NCI-H345 (cell line): ENCODE data around the gene SERHL2.
"Not testable (repeated sequence)": the region's sequence is repeated elsewhere in the genome, so short reads cannot be mapped to it uniquely, and the experiment has no call there.

ENCODE experiments used
- DNase-seq: peaks from one replicate; lab custom pipeline; 2025; lab: John Stamatoyannopoulos, UW

SERHL2 gene, protein sequence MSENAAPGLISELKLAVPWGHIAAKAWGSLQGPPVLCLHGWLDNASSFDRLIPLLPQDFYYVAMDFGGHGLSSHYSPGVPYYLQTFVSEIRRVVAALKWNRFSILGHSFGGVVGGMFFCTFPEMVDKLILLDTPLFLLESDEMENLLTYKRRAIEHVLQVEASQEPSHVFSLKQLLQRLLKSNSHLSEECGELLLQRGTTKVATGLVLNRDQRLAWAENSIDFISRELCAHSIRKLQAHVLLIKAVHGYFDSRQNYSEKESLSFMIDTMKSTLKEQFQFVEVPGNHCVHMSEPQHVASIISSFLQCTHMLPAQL

DNA sequence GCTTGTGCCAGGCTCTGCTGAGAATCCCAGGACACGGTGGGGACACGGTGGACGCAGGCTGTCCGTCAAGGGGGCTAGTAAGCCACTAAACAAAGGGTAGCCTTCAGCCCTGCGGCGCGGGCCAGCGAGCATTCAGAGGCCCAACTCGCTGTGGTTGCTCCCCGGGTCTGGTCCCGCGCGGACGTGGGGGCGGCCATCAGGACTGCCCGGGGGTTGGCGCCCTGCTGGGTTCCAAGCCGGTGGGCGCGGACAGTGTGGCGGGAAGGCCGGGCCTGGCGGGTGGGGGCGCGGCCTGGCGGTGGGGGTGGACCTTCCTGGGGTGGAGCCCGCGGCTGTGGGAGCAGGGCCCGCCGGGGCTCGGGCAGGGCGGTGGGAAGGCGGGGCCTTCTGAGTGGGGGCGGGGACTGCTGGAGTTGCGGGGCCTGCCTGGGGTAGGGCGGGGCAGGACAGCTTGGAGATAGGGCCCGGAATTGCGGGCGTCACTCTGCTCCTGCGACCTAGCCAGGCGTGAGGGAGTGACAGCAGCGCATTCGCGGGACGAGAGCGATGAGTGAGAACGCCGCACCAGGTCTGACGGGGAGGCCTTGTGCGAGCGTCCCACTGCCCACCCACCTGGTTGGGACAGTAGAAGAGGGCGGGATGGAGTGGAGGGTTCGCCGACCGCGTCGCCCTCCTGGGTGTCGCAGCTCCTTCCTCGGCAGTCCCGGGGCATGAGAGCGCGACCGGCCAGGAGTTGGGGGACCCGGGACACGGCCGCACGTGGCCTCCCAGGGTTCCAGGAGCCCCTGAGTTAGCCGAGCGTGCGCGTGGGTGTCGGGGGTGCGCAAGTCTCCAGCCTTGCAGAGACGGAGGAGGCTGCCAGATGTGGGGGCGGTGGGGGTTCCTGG, at the start of gene SERHL2:
Gene SERHL2 (plus strand): TSS at position 482 of the 887 bp plus-strand sequence. CDS start 65 bp downstream, at position 547.
- peak; percentile 84 for DNase-seq

DNA sequence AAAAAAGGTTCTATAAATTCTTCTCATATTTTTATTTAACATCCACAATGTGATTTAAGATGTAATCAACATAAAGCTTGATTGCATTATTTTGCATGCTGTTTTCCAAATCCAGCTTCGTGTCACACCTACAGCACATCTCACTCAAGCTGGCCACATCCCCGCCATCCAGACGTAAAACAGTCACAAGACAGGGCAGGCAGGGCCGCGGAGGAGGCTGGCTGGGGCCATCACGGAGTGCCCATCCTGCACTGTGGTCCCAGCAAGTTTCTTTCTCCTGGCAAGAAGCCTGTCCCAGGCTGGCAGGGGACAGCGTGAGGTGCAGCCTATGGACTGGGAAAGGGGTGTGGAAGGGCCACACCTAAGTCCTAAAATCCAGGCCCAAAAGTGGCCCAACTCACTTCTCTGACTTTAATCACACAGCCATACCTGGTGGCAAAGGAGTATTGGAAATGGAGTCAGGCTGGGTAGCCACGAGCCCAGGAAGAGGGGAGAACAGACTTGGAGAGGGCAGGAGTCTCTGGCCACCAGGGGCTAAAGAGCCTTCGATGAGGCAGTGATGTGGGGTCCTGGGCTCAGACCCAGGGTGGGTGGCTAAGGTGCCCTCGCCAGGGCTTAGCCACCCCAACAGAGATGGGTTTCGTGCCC, 45.3 kb upstream of the SERHL2 start:
- DNase-seq: not testable (repeated sequence)

DNA sequence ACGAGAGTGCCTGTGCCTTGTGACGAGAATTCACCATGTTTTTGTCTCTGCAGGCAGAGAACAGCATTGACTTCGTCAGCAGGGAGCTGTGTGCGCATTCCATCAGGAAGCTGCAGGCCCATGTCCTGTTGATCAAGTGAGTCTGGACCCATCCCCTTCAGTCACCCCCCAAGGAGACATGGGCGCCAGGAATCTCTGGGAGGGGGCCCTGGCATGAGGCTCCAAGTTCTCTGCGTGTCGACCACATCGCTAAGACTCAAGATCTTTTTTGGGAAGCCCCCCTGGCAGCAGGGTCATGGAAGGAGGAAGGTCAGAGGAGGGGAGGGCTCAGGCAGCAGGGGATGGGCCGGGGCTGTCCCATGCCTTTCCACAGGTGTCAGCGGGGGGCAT, 44.8 kb upstream of the SERHL2 start:
- DNase-seq: not testable (repeated sequence)

DNA sequence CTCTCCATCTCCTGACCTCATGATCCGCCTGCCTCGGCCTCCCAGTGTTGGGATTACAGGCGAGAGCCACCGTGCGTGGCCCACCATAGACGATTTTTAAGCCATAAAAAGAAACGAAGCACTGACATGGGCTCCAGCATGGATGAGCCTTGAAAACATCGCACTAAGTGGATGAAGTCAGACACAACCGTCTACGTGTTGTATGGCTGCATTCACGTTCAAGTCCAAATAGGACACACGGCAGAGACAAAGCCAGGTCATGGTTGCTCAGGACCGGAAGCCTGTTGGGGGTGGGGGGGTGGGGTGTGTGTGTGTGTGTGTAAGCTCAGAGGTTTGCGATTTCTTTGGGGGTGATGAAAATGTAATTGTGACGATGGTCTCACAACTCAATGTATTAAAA, 44.2 kb upstream of the SERHL2 start:
- no peak for DNase-seq

DNA sequence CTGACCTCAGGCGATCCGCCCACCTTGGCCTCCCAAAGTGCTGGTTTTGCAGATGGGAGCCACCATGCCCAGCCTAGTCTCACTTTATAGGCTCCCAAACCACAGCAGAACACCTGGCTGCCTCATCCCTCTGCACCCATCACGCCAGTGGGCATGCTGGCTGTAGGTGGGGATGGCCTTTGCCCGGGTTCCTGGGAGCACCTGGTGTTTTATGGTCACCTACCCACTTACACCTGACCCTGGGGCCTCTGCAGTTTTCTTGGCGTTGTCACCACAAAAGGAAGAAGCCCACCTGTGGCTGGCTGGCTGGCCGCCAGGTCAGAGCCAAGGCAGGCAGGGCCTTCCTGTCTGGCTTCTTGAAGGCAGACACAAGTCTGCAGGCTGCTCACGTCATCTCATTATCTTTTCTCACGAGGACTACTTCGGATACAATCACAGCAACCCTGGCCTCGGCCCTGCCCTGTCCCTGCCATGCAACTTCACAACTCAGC, 42.3 kb upstream of the SERHL2 start:
- no peak for DNase-seq

DNA sequence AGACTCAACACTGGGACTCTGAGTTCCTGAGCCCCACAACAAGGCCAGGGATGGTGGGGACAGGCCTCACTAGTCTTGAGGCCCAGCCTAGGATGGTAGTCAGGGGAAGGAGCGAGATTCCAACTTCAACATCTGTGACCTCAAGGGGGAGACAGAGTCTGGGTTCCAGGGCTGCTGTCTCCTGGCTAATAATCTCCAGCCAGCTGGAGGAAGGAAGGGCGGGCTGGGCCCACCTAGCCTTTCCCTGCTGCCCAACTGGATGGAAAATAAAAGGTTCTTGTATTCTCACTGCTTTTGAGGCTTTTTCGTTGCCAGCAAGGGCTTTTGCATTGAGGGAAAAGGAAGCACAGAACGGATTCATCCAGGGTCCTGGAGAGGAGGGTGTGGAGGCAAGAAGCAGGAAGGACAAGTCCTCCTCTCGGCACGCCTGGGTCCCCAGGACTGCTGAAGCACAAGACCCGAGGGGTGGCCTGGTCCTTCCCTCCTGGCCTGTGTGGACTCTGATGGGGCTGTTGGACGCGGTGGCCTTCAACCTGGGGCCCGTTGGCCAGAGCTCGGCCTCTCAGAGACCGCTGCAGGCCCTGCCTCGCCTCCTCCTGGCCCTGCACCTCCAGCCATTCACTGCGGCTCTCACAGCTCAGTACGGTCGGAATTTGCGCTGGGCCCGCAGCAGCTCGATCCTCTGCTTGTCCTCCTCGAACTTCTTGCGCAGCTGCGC, 41.3 kb upstream of the SERHL2 start:
- not testable (repeated sequence) for DNase-seq

DNA sequence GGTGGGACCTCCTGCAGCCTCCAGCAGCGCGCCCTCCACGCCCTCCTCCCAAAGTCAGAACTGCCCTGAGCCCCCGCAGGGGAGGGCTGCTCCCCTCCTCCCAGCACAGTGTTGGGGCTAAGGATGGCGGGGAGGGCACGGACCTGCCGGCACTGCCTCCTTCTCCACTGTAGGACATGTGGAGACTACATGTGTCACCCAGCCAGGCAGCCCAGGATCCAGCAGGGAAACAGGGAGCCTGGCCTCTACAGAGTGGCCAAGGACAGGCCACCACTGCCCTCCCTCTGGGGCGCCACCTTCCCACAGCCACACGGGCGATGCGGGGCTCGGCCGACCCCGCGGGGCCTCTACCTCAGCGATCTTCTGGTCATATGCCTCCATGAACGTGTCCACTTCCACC, 39.4 kb upstream of the SERHL2 start:
- DNase-seq: not testable (repeated sequence)

DNA sequence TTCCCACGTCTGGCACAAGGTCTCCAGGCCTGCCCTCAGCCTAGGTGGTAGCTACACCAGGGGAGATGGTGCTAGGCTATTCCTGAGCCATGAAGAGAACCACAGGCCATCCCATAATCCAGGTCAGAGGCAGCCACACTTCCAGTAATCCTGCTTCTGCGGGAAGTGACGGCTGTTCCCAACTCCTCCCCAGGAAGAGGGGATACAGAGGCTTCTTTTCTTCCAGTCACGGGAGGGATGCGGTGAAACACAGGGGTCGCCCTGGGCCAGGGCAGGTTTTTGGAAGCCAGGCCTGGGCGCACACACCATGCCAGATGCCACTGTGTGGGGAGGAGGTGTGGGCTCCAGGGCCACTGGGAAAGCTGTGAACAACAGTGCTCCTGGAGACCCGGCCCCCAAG, 38.5 kb upstream of the SERHL2 start:
- DNase-seq: not testable (repeated sequence)

DNA sequence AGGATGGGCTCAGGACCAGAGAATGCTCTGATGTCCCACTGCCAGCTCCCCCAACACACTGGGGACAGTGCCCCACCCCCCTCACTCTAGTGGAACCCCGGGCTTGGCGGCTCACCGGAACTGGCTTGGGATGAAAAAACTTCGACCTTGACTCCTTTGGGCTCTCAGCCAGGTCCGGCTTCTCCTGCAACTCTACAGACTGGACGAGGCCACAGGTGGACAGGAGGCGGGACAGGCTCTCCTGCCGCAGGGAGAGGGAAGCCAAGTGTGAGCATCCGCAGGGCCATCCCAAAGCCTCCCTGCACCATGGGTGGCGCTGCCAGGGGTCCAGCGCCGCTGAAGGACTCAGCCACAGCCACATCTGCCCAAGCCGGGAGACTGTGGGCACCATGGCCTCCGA, 37.9 kb upstream of the SERHL2 start:
- DNase-seq: no peak

DNA sequence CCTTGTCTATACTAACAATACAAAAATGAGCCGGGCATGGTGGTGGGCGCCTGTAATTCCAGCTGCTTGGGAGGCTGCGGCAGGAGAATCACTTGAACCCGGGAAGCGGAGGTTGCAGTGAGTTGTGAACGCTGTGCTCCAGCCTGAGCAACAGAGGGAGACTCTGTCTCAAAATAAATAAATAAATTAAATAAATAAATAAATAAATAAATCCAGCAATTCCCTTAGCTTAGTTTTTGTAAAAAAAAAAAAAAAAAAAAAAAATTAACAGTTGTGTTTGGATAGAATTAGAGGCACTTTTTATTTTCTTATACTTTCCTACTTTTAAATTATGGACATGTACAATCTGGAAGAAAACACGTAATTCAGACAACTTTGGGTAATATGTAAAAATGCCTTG, 36.7 kb upstream of the SERHL2 start:
- not testable (repeated sequence) for DNase-seq

DNA sequence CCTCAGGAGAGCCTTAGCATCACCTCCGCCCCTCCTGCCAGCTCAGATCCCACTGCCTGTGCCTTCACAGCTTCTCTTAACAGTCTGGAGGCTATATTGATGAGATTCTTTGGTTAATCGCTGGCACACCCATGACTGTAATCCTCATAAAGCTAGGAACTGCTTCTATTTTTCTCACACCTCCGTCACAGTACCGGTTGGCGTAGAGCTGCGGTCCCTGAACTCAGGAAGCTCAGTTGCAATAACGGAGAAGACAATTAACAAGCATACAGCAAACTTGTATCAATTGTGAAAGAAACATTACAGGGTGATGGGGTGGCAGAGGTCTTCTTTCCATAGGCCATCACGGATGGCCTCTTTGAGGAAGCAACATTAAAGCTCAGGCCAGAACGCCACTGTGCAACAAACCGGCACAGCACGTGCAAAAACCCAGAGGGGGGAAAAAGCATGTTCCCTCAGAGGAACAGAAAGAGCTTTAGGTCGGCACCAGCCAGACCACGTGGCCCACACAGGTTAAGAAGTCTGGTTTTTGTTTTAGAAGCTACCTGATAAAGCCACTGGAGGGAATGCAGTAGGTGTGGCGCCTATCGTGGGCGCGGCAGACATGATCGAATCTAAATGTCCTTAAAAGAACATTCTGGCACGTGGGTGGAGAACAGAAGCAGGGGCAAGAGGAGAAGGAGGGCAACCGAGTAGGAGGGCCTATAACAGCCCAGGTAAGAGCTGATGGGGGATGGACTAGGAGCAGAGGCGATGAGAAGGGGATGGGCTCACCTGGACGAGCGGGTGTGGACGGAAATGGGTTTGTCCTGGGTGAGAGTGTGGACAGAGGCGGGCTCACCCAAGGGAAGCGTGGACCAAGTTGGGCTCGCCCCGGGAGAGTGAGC, 34.9 kb upstream of the SERHL2 start:
- not testable (repeated sequence) for DNase-seq

DNA sequence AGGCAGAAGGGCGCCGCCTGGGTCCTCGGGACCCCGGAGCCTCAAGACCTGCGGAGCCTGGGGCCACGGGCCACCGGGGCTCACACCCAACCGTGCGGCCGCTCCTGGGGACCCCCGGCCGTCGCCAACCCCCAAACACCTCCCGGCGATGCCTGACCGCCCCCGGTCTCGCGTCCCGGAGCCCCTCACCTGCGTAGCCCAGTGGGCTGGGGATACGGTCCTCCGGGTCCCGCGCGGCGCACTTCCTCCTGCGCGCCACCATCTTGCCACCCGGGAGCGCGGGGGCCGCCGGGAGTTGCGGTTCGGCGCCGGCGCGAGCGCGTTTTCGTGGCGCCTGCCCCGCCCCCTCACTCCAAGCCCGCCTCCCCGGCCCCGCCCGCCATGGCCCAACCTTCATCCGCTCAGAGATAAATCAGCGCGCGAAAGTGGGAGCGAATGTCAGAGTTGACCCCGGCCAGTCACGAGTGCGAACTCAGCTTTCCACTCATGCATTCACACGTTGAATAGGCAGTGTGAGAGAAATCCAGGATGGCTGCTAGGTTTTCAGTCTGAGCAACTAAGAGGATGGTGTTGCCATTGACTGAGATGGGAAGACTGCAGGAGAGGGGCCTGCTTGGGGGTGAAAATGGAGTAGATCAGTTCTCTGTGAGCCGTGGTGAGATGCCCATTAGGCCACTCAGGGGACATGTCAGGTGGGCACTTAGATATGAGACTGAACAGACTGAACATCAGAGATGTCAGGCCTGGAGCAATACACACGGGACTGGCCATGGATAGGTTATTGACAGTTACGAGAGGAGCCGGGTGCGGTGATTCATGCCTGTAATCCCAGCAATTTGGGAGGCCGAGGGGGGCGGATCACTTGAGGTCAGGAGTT, 34.0 kb upstream of the SERHL2 start, which contains the start of gene RRP7A:
Gene RRP7A (minus strand): TSS at position 272 of the 877 bp plus-strand sequence. CDS start 10 bp downstream, at position 262.
- DNase-seq: peak; percentile 65

DNA sequence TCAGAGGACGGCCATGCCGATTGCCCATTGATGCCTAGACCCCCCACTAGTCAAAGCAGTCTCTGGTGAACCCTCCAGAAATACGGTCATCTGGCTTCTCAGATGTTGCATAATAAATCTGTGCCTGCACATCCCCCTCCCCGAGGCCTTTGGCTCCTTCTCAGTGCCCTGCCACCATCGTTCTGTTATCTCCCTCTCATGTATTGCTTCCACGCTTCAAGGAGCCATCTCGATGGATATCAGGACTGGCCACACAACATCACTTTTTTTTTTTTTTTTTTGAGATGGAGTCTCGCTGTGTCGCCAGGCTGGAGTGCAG, 32.6 kb upstream of the SERHL2 start:
- DNase-seq: no peak

DNA sequence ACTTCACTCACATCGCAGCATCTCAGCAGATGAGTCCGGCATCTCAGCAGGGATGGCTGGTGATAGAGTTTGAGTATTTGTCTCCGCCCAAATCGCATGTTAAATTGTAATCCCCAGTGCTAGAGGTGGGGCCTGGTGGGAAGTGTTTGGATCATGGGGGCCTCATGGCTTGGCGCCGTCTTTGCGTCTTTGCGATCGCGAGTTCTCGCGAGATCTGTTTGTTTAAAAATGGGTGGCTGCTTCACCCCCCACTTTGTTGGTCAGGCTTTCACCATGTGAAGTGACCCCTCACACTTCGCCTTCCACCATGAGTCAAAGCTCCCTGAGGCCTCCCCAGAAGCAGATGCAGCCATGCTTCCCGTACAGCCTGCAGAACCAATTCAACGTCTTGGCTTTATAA, 31.2 kb upstream of the SERHL2 start:
- DNase-seq: no peak

DNA sequence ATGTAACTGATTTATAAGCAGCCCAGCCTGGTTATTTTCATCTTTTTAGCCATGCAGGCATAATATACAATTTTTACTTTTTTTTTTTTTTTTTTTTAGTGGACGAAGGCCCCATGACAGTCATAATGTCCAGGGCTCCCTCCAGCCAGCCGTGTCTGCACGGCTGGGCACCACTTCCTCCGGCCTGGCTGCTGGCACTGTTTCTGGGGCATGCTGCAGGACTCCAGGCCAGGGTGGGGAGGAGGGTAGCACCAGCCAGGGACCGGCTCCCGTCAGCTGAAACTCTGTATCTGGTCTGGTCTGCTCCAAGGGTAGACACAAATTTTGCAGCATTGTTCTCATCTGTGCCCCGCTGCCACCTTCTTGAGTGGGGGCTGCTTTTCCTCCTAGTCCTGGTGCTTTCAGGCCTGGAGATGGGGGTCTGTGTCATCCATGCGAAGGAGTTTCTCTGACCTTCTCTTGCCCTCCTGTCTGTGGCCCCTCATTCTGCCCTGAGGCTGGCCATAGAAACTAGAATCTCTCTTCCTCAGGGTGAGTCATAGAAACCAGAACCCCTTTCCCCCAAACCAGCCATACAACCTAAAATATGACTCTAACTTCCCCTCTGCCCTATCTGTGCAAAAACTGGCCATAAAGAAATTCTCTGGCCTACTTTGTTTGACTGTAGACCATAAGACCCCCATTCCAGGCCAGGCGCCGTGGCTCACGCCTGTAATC, 25.0 kb upstream of the SERHL2 start:
- DNase-seq: no peak

DNA sequence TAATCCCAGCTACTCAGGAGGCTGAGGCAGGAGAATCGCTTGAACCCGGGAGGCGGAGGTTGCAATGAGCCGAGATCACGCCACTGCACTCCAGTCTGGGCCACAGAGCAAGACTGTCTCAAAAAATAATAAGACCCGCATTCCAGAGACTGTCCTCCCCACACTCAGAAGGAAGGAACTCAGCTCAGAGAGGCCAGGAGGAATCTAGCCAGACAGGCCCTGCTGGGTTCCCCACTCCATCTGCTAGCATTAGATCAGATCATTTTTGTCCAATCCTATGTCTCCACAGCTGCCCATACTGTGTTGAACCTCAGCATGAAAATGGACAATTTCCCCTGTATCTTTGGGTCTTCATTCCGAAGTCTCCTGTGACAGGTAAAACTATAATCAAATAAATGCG, 24.3 kb upstream of the SERHL2 start:
- DNase-seq: not testable (repeated sequence)

DNA sequence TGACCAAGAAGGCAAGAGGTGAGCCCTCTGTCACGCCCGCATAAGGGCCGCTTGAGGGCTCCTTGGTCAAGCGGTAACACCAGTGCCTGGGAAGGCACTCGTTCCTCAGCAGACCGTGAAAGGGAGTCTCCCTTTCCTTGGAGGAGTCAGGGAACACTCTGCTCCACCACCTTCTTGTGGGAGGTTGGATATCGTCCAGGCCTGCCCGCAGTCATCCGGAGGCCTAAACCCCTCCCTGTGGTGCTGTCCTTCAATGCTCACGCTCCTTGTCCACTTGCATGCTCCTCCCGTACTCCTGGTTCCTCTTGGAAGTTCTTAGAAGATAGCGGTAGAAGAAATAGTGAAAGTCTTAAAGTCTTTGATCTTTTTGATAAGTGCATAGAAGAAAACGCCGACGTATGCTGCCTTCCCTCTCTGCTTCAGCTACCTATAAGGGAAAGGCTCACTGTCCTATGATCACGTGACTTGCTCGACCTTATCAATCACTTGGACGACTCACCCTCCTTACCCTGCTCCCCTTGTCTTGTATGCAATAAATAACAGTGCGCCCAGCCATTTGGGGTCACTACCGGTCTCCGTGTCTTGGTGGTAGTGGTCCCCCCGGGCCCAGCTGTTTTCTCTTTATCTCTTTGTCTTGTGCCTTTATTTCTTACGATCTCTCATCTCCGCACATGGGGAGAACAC, 22.2 kb upstream of the SERHL2 start:
- DNase-seq: not testable (repeated sequence)

DNA sequence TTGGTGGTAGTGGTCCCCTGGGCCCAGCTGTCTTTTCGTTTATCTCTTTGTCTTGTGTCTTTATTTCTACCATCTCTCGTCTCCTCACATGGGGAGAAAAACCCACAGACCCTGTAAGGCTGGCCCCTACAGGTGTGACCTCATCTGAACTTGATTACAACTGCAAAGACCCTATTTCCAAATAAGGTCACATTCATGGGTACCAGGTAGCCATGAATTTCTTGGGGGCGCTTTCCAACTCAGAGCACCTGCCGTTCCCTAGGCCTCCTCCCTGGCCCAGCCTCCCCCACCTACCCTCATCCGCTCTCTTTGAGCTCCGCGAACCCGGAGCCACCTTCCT, 20.1 kb upstream of the SERHL2 start:
- no peak for DNase-seq
